ENCODE results near the gene ABR.

Gene ABR

GRCh38 chr17:1186923-1187771 lies 7.4 kb upstream of the ABR start:
- no peaks in the 10 kb centered on the region for H3K36me3 Mint-ChIP-seq
- no peaks in the 10 kb centered on the region for H3K9me3 Mint-ChIP-seq
- H3K4me1 Mint-ChIP-seq, result peaks cover 64% of the 10 kb centered on the region
- H3K27ac Mint-ChIP-seq, result peak overlapping the region; percentile 64
- peak; percentile 75 for ATAC-seq
- no peaks in the 10 kb centered on the region for H3K27me3 Mint-ChIP-seq
- H3K4me3 Mint-ChIP-seq, result no peak overlapping the region

GRCh38 chr17:1186214-1186820 lies 6.5 kb upstream of the ABR start:
- Mint-ChIP-seq H3K27me3 (no peaks in the 10 kb centered on the region), H3K9me3 (no peaks in the 10 kb centered on the region), H3K4me1 (peaks cover 73% of the 10 kb centered on the region), H3K36me3 (no peaks in the 10 kb centered on the region), H3K27ac (peak overlapping the region; percentile 64), H3K4me3 (no peak overlapping the region)
- ATAC-seq, result no peak

GRCh38 chr17:1183171-1183873 lies 3.5 kb upstream of the ABR start:
- H3K27ac Mint-ChIP-seq, result peak overlapping the region; percentile 66
- peak; percentile 76 for ATAC-seq
- H3K27me3 Mint-ChIP-seq, result peaks cover 2% of the 10 kb centered on the region
- H3K4me1 Mint-ChIP-seq, result peaks cover 69% of the 10 kb centered on the region
- no peaks in the 10 kb centered on the region for H3K36me3 Mint-ChIP-seq
- peak overlapping the region; percentile 36 for H3K4me3 Mint-ChIP-seq
- H3K9me3 Mint-ChIP-seq, result no peaks in the 10 kb centered on the region

- Mint-ChIP-seq H3K27ac (peak overlapping the region; percentile 66), H3K4me1 (peaks cover 66% of the 10 kb centered on the region), H3K4me3 (peak overlapping the region; percentile 66)
These were observed 3.0 kb upstream of the ABR start for GRCh38 chr17:1182811-1183170.

GRCh38 chr17:1181753-1182137 lies 2.0 kb upstream of the ABR start:
- Mint-ChIP-seq H3K27me3 (peaks cover 9% of the 10 kb centered on the region), H3K9me3 (no peaks in the 10 kb centered on the region), H3K4me3 (peak overlapping the region; percentile 66), H3K27ac (peak overlapping the region; percentile 66), H3K36me3 (no peaks in the 10 kb centered on the region), H3K4me1 (peaks cover 57% of the 10 kb centered on the region)
- ATAC-seq, result peak; percentile 53

More at GRCh38 chr17:1182811-1183170, 3.0 kb upstream of the ABR start:
- no peaks in the 10 kb centered on the region for H3K9me3 Mint-ChIP-seq
- ATAC-seq, result no peak
- H3K36me3 Mint-ChIP-seq, result no peaks in the 10 kb centered on the region
- H3K27me3 Mint-ChIP-seq, result peaks cover 7% of the 10 kb centered on the region

- ATAC-seq, result peak; percentile 93
- Mint-ChIP-seq H3K27ac (peak overlapping the region; percentile 66), H3K36me3 (no peaks in the 10 kb centered on the region), H3K9me3 (no peaks in the 10 kb centered on the region), H3K4me1 (peaks cover 52% of the 10 kb centered on the region), H3K4me3 (peak overlapping the region; percentile 66), H3K27me3 (peaks cover 9% of the 10 kb centered on the region)
These were observed 1.4 kb upstream of the ABR start for GRCh38 chr17:1180958-1181752.

- peaks cover 9% of the 10 kb centered on the region for H3K27me3 Mint-ChIP-seq
- ATAC-seq, result no peak
- no peaks in the 10 kb centered on the region for H3K36me3 Mint-ChIP-seq
- peaks cover 42% of the 10 kb centered on the region for H3K4me1 Mint-ChIP-seq
- H3K4me3 Mint-ChIP-seq, result peak overlapping the region; percentile 80
- no peaks in the 10 kb centered on the region for H3K9me3 Mint-ChIP-seq
- no peak overlapping the region for H3K27ac Mint-ChIP-seq
These were observed 516 bp downstream of the ABR start for GRCh38 chr17:1179112-1179817.

- H3K27me3 Mint-ChIP-seq, result peaks cover 9% of the 10 kb centered on the region
- no peaks in the 10 kb centered on the region for H3K36me3 Mint-ChIP-seq
- H3K27ac Mint-ChIP-seq, result no peak overlapping the region
- H3K9me3 Mint-ChIP-seq, result no peaks in the 10 kb centered on the region
- peaks cover 40% of the 10 kb centered on the region for H3K4me1 Mint-ChIP-seq
- H3K4me3 Mint-ChIP-seq, result no peak overlapping the region
- no peak for ATAC-seq
These were observed 2.6 kb downstream of the ABR start for GRCh38 chr17:1177016-1177700.

- Mint-ChIP-seq H3K4me3 (no peak overlapping the region), H3K27me3 (peaks cover 9% of the 10 kb centered on the region), H3K9me3 (no peaks in the 10 kb centered on the region), H3K27ac (no peak overlapping the region), H3K4me1 (peaks cover 35% of the 10 kb centered on the region), H3K36me3 (no peaks in the 10 kb centered on the region)
- no peak for ATAC-seq
These were observed 5.4 kb downstream of the ABR start for GRCh38 chr17:1174263-1174880.

- Mint-ChIP-seq H3K36me3 (no peaks in the 10 kb centered on the region), H3K4me3 (no peak overlapping the region), H3K9me3 (no peaks in the 10 kb centered on the region), H3K4me1 (peaks cover 35% of the 10 kb centered on the region), H3K27ac (no peak overlapping the region), H3K27me3 (peaks cover 9% of the 10 kb centered on the region)
- ATAC-seq, result no peak
These were observed 6.1 kb downstream of the ABR start for GRCh38 chr17:1173432-1174262.

GRCh38 chr17:1171953-1172352 lies 7.8 kb downstream of the ABR start:
- Mint-ChIP-seq H3K4me3 (no peak overlapping the region), H3K27me3 (no peaks in the 10 kb centered on the region), H3K4me1 (peaks cover 41% of the 10 kb centered on the region), H3K36me3 (peaks cover 6% of the 10 kb centered on the region), H3K9me3 (no peaks in the 10 kb centered on the region), H3K27ac (no peak overlapping the region)
- no peak for ATAC-seq

- no peaks in the 10 kb centered on the region for H3K27me3 Mint-ChIP-seq
- H3K9me3 Mint-ChIP-seq, result no peaks in the 10 kb centered on the region
- H3K4me3 Mint-ChIP-seq, result no peak overlapping the region
- no peak for ATAC-seq
- H3K36me3 Mint-ChIP-seq, result peaks cover 6% of the 10 kb centered on the region
- peaks cover 48% of the 10 kb centered on the region for H3K4me1 Mint-ChIP-seq
- H3K27ac Mint-ChIP-seq, result no peak overlapping the region
These were observed 9.0 kb downstream of the ABR start for GRCh38 chr17:1170739-1171138.

GRCh38 chr17:1169929-1170312 lies 9.9 kb downstream of the ABR start:
- no peak overlapping the region for H3K4me3 Mint-ChIP-seq
- no peaks in the 10 kb centered on the region for H3K9me3 Mint-ChIP-seq
- H3K4me1 Mint-ChIP-seq, result peaks cover 50% of the 10 kb centered on the region

More at GRCh38 chr17:1169929-1170312, 9.9 kb downstream of the ABR start:
- ATAC-seq, result no peak
- Mint-ChIP-seq H3K27ac (no peak overlapping the region), H3K27me3 (no peaks in the 10 kb centered on the region), H3K36me3 (peaks cover 6% of the 10 kb centered on the region)

Data from stimulated activated memory B cell treated with anti-CD40 and anti-IgM and Interleukin-4, amounts not matched to agents 10 μg/mL and 1 μg/mL and 100 μg/mL, for 72 hours (primary cell).